H9 (cell line): Measurements from ENCODE around the gene INSYN2B. TPM values are rescaled to one million over a fixed set of nuclear protein-coding genes. Genes with fewer than 3 reads are reported as not detected.

ENCODE experiments used
- DNase-seq: peaks from one replicate; pipeline ENCODE4 v3.0.0-alpha.2; 2017
- H2AFZ ChIP-seq: one replicate; pipeline ENCODE4 v1.6.1; 2013; ENCODE audit warnings: mild to moderate bottlenecking, low read length, control low read depth, moderate library complexity
- H2AK5ac ChIP-seq: 2 replicates; pipeline ENCODE4 v1.6.1; 2013; ENCODE audit warnings: low read length, control low read depth, mixed read lengths; ENCODE audit not compliant: insufficient read length
- H2BK120ac ChIP-seq: one replicate; pipeline ENCODE4 v1.6.1; 2013; ENCODE audit warnings: low read depth, mild to moderate bottlenecking, low read length, control low read depth, inconsistent platforms; ENCODE audit not compliant: poor library complexity, severe bottlenecking
- H2BK12ac ChIP-seq: 2 replicates; pipeline ENCODE4 v1.6.1; 2013; ENCODE audit warnings: low read length, control low read depth, mixed read lengths, low read depth; ENCODE audit not compliant: insufficient read length
- H2BK15ac ChIP-seq: 2 replicates; pipeline ENCODE4 v1.6.1; 2013; ENCODE audit warnings: low read depth, low read length, control low read depth
- H2BK20ac ChIP-seq: one replicate; pipeline ENCODE4 v1.6.1; 2013; ENCODE audit warnings: low read depth, mild to moderate bottlenecking, low read length, control low read depth, inconsistent platforms; ENCODE audit not compliant: poor library complexity, severe bottlenecking
- H2BK5ac ChIP-seq: 2 replicates; pipeline ENCODE4 v1.6.1; 2013; ENCODE audit warnings: low read length, control low read depth, mixed read lengths; ENCODE audit not compliant: insufficient read length
- H3K14ac ChIP-seq: 2 replicates; pipeline ENCODE4 v1.6.1; 2013; ENCODE audit warnings: low read length, control low read depth; ENCODE audit not compliant: insufficient read depth
- H3K18ac ChIP-seq: 2 replicates; pipeline ENCODE4 v1.6.1; 2013; ENCODE audit warnings: low read depth, mild to moderate bottlenecking, mixed read lengths, low read length, control low read depth; ENCODE audit not compliant: insufficient read length
- H3K23ac ChIP-seq: 2 replicates; pipeline ENCODE4 v1.6.1; 2013; ENCODE audit warnings: low read length, control low read depth, mixed read lengths, low read depth; ENCODE audit not compliant: insufficient read length
- H3K23me2 ChIP-seq: 2 replicates; pipeline ENCODE4 v1.6.1; 2013; ENCODE audit warnings: low read depth, mild to moderate bottlenecking, mixed read lengths, low read length, control low read depth; ENCODE audit not compliant: insufficient read length, poor library complexity, severe bottlenecking
- H3K27ac ChIP-seq: 2 replicates; pipeline ENCODE4 v1.5.1; 2013; ENCODE audit warnings: low read length, control low read depth, mixed read lengths, low read depth; ENCODE audit not compliant: insufficient read length
- H3K27me3 ChIP-seq: 2 replicates; pipeline ENCODE4 v1.6.1; 2013; ENCODE audit warnings: low read length, control low read depth, inconsistent platforms; ENCODE audit not compliant: insufficient read depth
- H3K4ac ChIP-seq: 2 replicates; pipeline ENCODE4 v1.6.1; 2013; ENCODE audit warnings: low read depth, mild to moderate bottlenecking, control low read depth, inconsistent platforms, low read length, moderate library complexity
- H3K4me1 ChIP-seq: 2 replicates; pipeline ENCODE4 v1.6.1; 2013; ENCODE audit warnings: low read length, control low read depth, inconsistent platforms; ENCODE audit not compliant: insufficient read depth
- H3K4me2 ChIP-seq: 2 replicates; pipeline ENCODE4 v1.6.1; 2013; ENCODE audit warnings: low read length, control low read depth, mixed read lengths; ENCODE audit not compliant: insufficient read length, insufficient read depth
- H3K56ac ChIP-seq: 2 replicates; pipeline ENCODE4 v1.6.1; 2013; ENCODE audit warnings: low read depth, mild to moderate bottlenecking, mixed read lengths, low read length, control low read depth; ENCODE audit not compliant: insufficient read length
- H3K79me1 ChIP-seq: 2 replicates; pipeline ENCODE4 v1.6.1; 2013; ENCODE audit warnings: low read depth, mild to moderate bottlenecking, moderate library complexity, low read length, control low read depth, inconsistent platforms; ENCODE audit not compliant: insufficient read depth, poor library complexity, severe bottlenecking
- H3K79me2 ChIP-seq: 2 replicates; pipeline ENCODE4 v1.6.1; 2013; ENCODE audit warnings: low read length, control low read depth, inconsistent platforms; ENCODE audit not compliant: insufficient read depth
- H3K9ac ChIP-seq: 2 replicates; pipeline ENCODE4 v1.6.1; 2013; ENCODE audit warnings: low read length, control low read depth, mixed read lengths; ENCODE audit not compliant: insufficient read length; ENCODE audit errors: extremely low read depth
- H3K9me3 ChIP-seq: one replicate; pipeline ENCODE4 v1.6.1; 2013; ENCODE audit warnings: low read depth, low read length, inconsistent platforms; ENCODE audit not compliant: control insufficient read depth
- H3T11ph ChIP-seq: one replicate; pipeline ENCODE4 v1.6.1; 2013; ENCODE audit warnings: mild to moderate bottlenecking, low read length, control low read depth, inconsistent platforms
- H4K20me1 ChIP-seq: one replicate; pipeline ENCODE4 v1.6.1; 2013; ENCODE audit not compliant: control insufficient read depth, insufficient read length, insufficient read depth
- H4K5ac ChIP-seq: 2 replicates; pipeline ENCODE4 v1.6.1; 2013; ENCODE audit warnings: low read depth, mild to moderate bottlenecking, mixed read lengths, low read length, control low read depth; ENCODE audit not compliant: insufficient read length
- H4K8ac ChIP-seq: replicated peaks from 2 replicates; pipeline ENCODE4 v1.6.1; 2013; ENCODE audit warnings: low read length, control low read depth, mixed read lengths, low read depth; ENCODE audit not compliant: insufficient read length
- H4K91ac ChIP-seq: 2 replicates; pipeline ENCODE4 v1.6.1; 2013; ENCODE audit warnings: low read depth, mild to moderate bottlenecking, moderate library complexity, mixed read lengths, low read length, control low read depth; ENCODE audit not compliant: insufficient read length
- H3K27ac Mint-ChIP-seq, 3 experiments: 2 replicates in 2 of 3; 3 replicates in 1 of 3; pipeline ENCODE4 v1.8.0; 2020 to 2021; ENCODE audit warnings: mixed read lengths in 3 of 3, mild to moderate bottlenecking in 1 of 3, moderate library complexity in 1 of 3
- H3K27me3 Mint-ChIP-seq: 2 replicates; pipeline ENCODE4 v1.8.0; 2021; ENCODE audit warnings: low read depth, mild to moderate bottlenecking, moderate library complexity, mixed read lengths
- H3K36me3 Mint-ChIP-seq, 3 experiments: 2 replicates in 2 of 3; 3 replicates in 1 of 3; pipeline ENCODE4 v1.8.0; 2020 to 2021; ENCODE audit warnings: low read depth in 3 of 3, mixed read lengths in 3 of 3; ENCODE audit not compliant: insufficient read depth in 1 of 3
- H3K4me1 Mint-ChIP-seq, 2 experiments: 2 replicates each; pipeline ENCODE4 v1.8.0; 2020; ENCODE audit warnings: mixed read lengths in 2 of 2
- H3K4me3 Mint-ChIP-seq, 2 experiments: 2 replicates in 1 of 2; 3 replicates in 1 of 2; pipeline ENCODE4 v1.8.0; 2020 to 2021; ENCODE audit warnings: mild to moderate bottlenecking in 2 of 2, mixed read lengths in 2 of 2, moderate library complexity in 1 of 2
- H3K9me3 Mint-ChIP-seq, 2 experiments: 2 replicates in 1 of 2; 3 replicates in 1 of 2; pipeline ENCODE4 v1.8.0; 2020; ENCODE audit warnings: mild to moderate bottlenecking in 2 of 2, mixed read lengths in 2 of 2, moderate library complexity in 1 of 2
- WGBS: extraction: QIAGEN DNeasy Blood & Tissue Kit; methylation state at CpG from one replicate; pipeline ENCODE4 v1.1.7; 2013; ENCODE audit warnings: missing lambda C conversion rate, low lambda C conversion rate, mixed read lengths; ENCODE audit not compliant: insufficient read length; ENCODE audit errors: extremely low coverage; 5-methylcytosine and 5-hydroxymethylcytosine counted together
- total RNA-seq: library from RNA; stranded (reverse); gene quantifications from 2 replicates; pipeline ENCODE4 v1.2.1, GENCODE V29; 2021
- TF ChIP-seq, protein P1 (sequence below): fragments of 200-600 bp; sonication (generic); conservative IDR thresholded peaks from 3 replicates; pipeline ENCODE4 v1.8.0; 2021; ENCODE audit warnings: antibody characterized with exemption, mild to moderate bottlenecking

The INSYN2B gene
- total RNA-seq, 1 experiment from 2014 or later: not detected

DNA sequence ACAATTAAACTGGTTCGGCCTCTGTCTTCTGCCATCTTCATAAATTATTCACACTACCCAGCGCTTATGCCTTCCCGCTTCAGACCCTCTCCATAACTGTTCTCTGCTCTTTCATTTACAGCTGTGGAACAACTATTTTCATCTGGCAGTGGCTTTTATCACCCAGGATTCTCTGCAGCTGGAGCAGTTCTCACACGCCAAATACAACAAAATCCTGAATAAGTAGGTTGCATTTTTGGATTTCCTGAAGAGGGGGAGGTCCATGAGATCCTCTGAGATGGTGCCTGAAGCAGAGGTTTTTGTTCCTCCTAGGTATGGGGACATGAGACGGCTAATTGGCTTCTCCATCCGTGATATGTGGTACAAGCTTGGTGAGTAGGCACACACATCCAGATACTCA is 28.1 kb upstream of the INSYN2B start:
- Histone ChIP-seq H2BK120ac (no peak overlapping the region), H2AK5ac (no peak overlapping the region), H3K4me2 (no peak overlapping the region), H3K79me2 (no peaks in the 10 kb centered on the region), H3K4me1 (no peaks in the 10 kb centered on the region), H3K27me3 (no peaks in the 10 kb centered on the region), H3K56ac (no peak overlapping the region), H3K4ac (no peak overlapping the region), H3K79me1 (no peaks in the 10 kb centered on the region), H3K9ac (no peak overlapping the region), H3K14ac (no peak overlapping the region), H2BK12ac (no peak overlapping the region), H3K23me2 (no peaks in the 10 kb centered on the region), H2BK15ac (no peak overlapping the region), H4K20me1 (no peaks in the 10 kb centered on the region), H4K91ac (no peak overlapping the region), H3T11ph (no peak overlapping the region), H4K8ac (no peak overlapping the region), H3K23ac (no peak overlapping the region), H4K5ac (no peak overlapping the region), H2BK20ac (no peak overlapping the region), H2BK5ac (no peak overlapping the region), H2AFZ (no peak overlapping the region), H3K18ac (no peak overlapping the region), H3K9me3 (no peaks in the 10 kb centered on the region), H3K27ac (no peak overlapping the region)
- no CpG with 5 or more reads among the region's 6 CpGs for WGBS
- Mint-ChIP-seq H3K4me1 (peaks cover 18% of the 10 kb centered on the region in 2 experiments), H3K4me3 (no peak overlapping the region), H3K27me3 (no peaks in the 10 kb centered on the region; the same call in none of the 2 replicates), H3K9me3 (peaks cover 0 to 4% of the 10 kb centered on the region in 2 experiments; a peak in 2 of 5 replicates), H3K36me3 (peaks cover 0 to 2% (median 2%) of the 10 kb centered on the region in 3 experiments; a peak in 2 of 7 replicates), H3K27ac (no peak overlapping the region)
- TF ChIP-seq, protein P1, sequence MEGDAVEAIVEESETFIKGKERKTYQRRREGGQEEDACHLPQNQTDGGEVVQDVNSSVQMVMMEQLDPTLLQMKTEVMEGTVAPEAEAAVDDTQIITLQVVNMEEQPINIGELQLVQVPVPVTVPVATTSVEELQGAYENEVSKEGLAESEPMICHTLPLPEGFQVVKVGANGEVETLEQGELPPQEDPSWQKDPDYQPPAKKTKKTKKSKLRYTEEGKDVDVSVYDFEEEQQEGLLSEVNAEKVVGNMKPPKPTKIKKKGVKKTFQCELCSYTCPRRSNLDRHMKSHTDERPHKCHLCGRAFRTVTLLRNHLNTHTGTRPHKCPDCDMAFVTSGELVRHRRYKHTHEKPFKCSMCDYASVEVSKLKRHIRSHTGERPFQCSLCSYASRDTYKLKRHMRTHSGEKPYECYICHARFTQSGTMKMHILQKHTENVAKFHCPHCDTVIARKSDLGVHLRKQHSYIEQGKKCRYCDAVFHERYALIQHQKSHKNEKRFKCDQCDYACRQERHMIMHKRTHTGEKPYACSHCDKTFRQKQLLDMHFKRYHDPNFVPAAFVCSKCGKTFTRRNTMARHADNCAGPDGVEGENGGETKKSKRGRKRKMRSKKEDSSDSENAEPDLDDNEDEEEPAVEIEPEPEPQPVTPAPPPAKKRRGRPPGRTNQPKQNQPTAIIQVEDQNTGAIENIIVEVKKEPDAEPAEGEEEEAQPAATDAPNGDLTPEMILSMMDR: no peak
- DNase-seq: no peak
